ENCODE data around the gene POLR2E. TPM values are rescaled to one million over a fixed set of nuclear protein-coding genes. Genes with fewer than 3 reads are reported as not detected.

POLR2E gene
- total and polyA plus RNA-seq, 2 of the 13 experiments (the other 11 are each of a cell fraction or from before 2014, with no cell fraction given): 140 to 272 TPM

DNA sequence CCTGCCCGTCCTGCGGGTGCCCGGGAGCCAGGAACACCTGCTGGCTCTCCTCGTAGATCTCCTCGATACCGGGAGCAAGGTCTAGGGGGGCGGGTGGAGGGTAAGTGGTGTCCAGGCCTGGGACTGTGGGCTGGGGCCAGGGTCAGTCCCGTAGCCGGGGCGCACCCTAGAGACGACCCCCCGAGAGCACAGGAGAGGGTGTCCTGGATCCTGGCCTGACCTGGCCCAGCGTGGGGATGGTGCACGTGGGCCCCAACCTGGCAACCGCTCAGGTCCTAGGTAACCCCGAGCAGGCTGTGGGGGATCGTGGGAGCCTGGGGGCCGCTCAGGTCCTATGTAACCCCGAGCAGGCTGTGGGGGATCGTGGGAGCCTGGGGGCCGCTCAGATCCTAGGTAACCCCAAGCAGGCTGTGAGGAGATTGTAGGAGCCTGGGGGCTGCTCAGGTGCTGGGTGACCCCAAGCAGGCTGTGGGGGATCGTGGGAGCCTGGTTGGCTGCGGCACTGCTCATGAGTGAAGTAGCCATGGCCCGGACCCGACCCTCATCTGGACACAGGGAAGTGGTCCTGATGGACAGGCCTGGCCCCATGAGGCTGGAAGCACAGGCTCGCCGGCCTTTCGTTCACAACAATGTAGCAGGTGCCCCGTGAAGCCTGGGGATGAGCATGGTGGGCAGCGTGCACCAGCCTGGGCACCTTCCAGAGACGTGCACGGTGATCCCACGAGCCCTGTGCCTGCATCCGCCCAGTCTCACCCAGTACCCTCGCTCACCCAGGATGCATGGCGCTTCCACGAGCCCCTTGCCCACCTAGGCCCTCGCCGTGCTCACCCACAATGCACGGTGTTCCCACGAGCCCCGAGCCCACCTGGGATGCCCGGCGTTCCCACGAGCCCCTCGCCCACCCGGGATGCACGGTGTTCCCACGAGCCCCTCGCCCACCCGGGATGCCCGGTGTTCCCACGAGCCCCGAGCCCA is 14.8 kb upstream of the POLR2E start (continued):
- peak; percentile 40 for TF ChIP-seq POLR2G (IDR thresholded peaks at IDR 0.05; ENCODE audit: low read depth, low read length)
- TF ChIP-seq GABPB1 (CRISPR knock-in tag; IDR thresholded peaks at IDR 0.05): no peak
- TF ChIP-seq NR1H2 (CRISPR knock-in tag; IDR thresholded peaks at IDR 0.05; ENCODE audit: borderline replicate concordance, low read depth): no peak
- TF ChIP-seq ZBTB7B (CRISPR knock-in tag; IDR thresholded peaks at IDR 0.05): no peak
- TF ChIP-seq ZNF230 (CRISPR knock-in tag; IDR thresholded peaks at IDR 0.05): no peak
- TF ChIP-seq, protein P1, sequence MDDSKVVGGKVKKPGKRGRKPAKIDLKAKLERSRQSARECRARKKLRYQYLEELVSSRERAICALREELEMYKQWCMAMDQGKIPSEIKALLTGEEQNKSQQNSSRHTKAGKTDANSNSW (CRISPR knock-in tag; IDR thresholded peaks at IDR 0.05; ENCODE audit: borderline replicate concordance): no peak
- 0 out of 2 replicates have a peak, but pooled peaks have one; percentile 56 for TF ChIP-seq HNRNPL (IDR thresholded peaks at IDR 0.05; ENCODE audit: low read depth, low read length)
- no peak for TF ChIP-seq SALL1 (CRISPR knock-in tag; IDR thresholded peaks at IDR 0.05)
- TF ChIP-seq HNF4G (IDR thresholded peaks at IDR 0.05; ENCODE audit: borderline replicate concordance, low read depth, low read length): no peak
- TF ChIP-seq HNF4G (CRISPR knock-in tag; IDR thresholded peaks at IDR 0.05; ENCODE audit: borderline replicate concordance, low read depth): no peak
- no peak for TF ChIP-seq FOXJ3 (CRISPR knock-in tag; IDR thresholded peaks at IDR 0.05; ENCODE audit: borderline replicate concordance)
- no peak for TF ChIP-seq ELF4 (CRISPR knock-in tag; IDR thresholded peaks at IDR 0.05; ENCODE audit: borderline replicate concordance)
- no peak for TF ChIP-seq ZNF337 (CRISPR knock-in tag; IDR thresholded peaks at IDR 0.05; ENCODE audit: borderline replicate concordance, low read depth)
